ENCODE results near the gene KLC4.

The KLC4 gene

GRCh38 chr6:43093436-43094289 is 34.2 kb downstream of the KLC4 start:
- ChIA-PET POLR2A (no interaction called here), CTCF (interaction anchor here (0.9 kb wide), 1 partner anchor 50 kb away, joined by 3 read pairs; no protein-coding TSS in a partner anchor)
- no peak for TF ChIP-seq CTCF (IDR thresholded peaks at IDR 0.05; ENCODE audit: control extremely low read depth, extremely low read depth, low read depth, missing control alignments)
- DNase-seq (ENCODE audit: extremely low spot score), result no peak

- TF ChIP-seq CTCF (IDR thresholded peaks at IDR 0.05; ENCODE audit: control extremely low read depth, extremely low read depth, low read depth, missing control alignments), result no peak
- POLR2A ChIA-PET, result interaction anchor here (0.6 kb wide), 1 partner anchor 297 kb away, joined by 3 read pairs; no protein-coding TSS in a partner anchor
- DNase-seq (ENCODE audit: extremely low spot score), result peak; percentile 34
- CTCF ChIA-PET, result interaction anchor here (0.8 to 2.7 kb wide), 6 partner anchors 9 to 48 kb away, joined by 3 to 11 read pairs (median 4); partner anchors contain the start of gene CUL7
These were observed 36.5 kb downstream of the KLC4 start for GRCh38 chr6:43095939-43096338.

GRCh38 chr6:43096451-43097097 is 37.1 kb downstream of the KLC4 start:
- CTCF ChIA-PET, result interaction anchor here (0.8 to 2.7 kb wide), 5 partner anchors 9 to 47 kb away, joined by 3 to 11 read pairs (median 4); partner anchors contain the start of gene CUL7
- POLR2A ChIA-PET, result interaction anchor here (0.6 kb wide), 1 partner anchor 297 kb away, joined by 3 read pairs; no protein-coding TSS in a partner anchor
- DNase-seq (ENCODE audit: extremely low spot score), result no peak
- no peak for TF ChIP-seq CTCF (IDR thresholded peaks at IDR 0.05; ENCODE audit: control extremely low read depth, extremely low read depth, low read depth, missing control alignments)

- ChIA-PET POLR2A (no interaction called here), CTCF (interaction anchor here (1.1 to 2.7 kb wide), 4 partner anchors 10 to 47 kb away, joined by 3 to 11 read pairs (median 6); partner anchors contain the start of gene CUL7)
- TF ChIP-seq CTCF (IDR thresholded peaks at IDR 0.05; ENCODE audit: control extremely low read depth, extremely low read depth, low read depth, missing control alignments), result no peak
- DNase-seq (ENCODE audit: extremely low spot score), result no peak
These were observed 37.7 kb downstream of the KLC4 start for GRCh38 chr6:43097098-43097489.

- ChIA-PET POLR2A (no interaction called here), CTCF (interaction anchor here (1.8 to 2.7 kb wide), 2 partner anchors 10 to 46 kb away, joined by 9 to 11 read pairs; no protein-coding TSS in a partner anchor)
- no peak for TF ChIP-seq CTCF (IDR thresholded peaks at IDR 0.05; ENCODE audit: control extremely low read depth, extremely low read depth, low read depth, missing control alignments)
- no peak for DNase-seq (ENCODE audit: extremely low spot score)
These were observed 38.1 kb downstream of the KLC4 start for GRCh38 chr6:43097502-43097901.

GRCh38 chr6:43101497-43101896 is 42.1 kb downstream of the KLC4 start:
- no peak for DNase-seq (ENCODE audit: extremely low spot score)
- ChIA-PET CTCF (no interaction called here), POLR2A (no interaction called here)
- TF ChIP-seq CTCF (IDR thresholded peaks at IDR 0.05; ENCODE audit: control extremely low read depth, extremely low read depth, low read depth, missing control alignments), result no peak
